Omental fat pad (tissue), 4 donors: Measurements from ENCODE around the gene IGF2R. TPM values are rescaled to one million over a fixed set of nuclear protein-coding genes. Genes with fewer than 3 reads are reported as not detected.

Experiments used
- ATAC-seq: fragments of 150-250 bp; one replicate; pipeline ENCODE4 v1.9.1; 2016; ENCODE audit warnings: mild to moderate bottlenecking, moderate library complexity; ENCODE audit not compliant: low FRiP score
- DNase-seq: peaks from one replicate; pipeline ENCODE4 v3.0.0-alpha.2; 2019; ENCODE audit warnings: low spot score
- CTCF ChIP-seq, 3 donors: fragments of 450-650 bp; IDR thresholded peaks; one replicate each; pipeline ENCODE4 v1.5.1; 2016 to 2017; ENCODE audit warnings: antibody characterized with exemption in 3 of 3, mild to moderate bottlenecking in 3 of 3, moderate library complexity in 2 of 3
- total RNA-seq, 4 donors: library from RNA; depleted of rRNA; stranded (reverse); fragments of >200 nt; gene quantifications; one replicate each; pipeline ENCODE4 v1.1.0, GENCODE V29; 2016

IGF2R gene
- total RNA-seq, 4 donors from 2014 or later: 69.9 to 131 (median 110) TPM

GRCh38 chr6:160002882-160003281 is 34.0 kb downstream of the IGF2R start:
- no peak for ATAC-seq
- TF ChIP-seq CTCF (IDR thresholded peaks at IDR 0.05): no peak
- no peak for DNase-seq

- no peak for DNase-seq
- no peak for ATAC-seq
- no peak for TF ChIP-seq CTCF (IDR thresholded peaks at IDR 0.05)
Measured at GRCh38 chr6:160004018-160004417, 35.1 kb downstream of the IGF2R start.

- ATAC-seq (no peak), DNase-seq (no peak)
- no peak for TF ChIP-seq CTCF (IDR thresholded peaks at IDR 0.05)
Measured at GRCh38 chr6:160004419-160005175, 35.7 kb downstream of the IGF2R start.

- TF ChIP-seq CTCF (IDR thresholded peaks at IDR 0.05): no peak
- DNase-seq (no peak), ATAC-seq (no peak)
Measured at GRCh38 chr6:160005211-160005610, 36.3 kb downstream of the IGF2R start.

GRCh38 chr6:160005861-160006540 is 37.1 kb downstream of the IGF2R start:
- TF ChIP-seq CTCF (IDR thresholded peaks at IDR 0.05): no peak
- DNase-seq (no peak), ATAC-seq (peak; percentile 50)

- ATAC-seq (no peak), DNase-seq (no peak)
- TF ChIP-seq CTCF (IDR thresholded peaks at IDR 0.05): no peak
Measured at GRCh38 chr6:160007145-160007544, 38.3 kb downstream of the IGF2R start.

DNA sequence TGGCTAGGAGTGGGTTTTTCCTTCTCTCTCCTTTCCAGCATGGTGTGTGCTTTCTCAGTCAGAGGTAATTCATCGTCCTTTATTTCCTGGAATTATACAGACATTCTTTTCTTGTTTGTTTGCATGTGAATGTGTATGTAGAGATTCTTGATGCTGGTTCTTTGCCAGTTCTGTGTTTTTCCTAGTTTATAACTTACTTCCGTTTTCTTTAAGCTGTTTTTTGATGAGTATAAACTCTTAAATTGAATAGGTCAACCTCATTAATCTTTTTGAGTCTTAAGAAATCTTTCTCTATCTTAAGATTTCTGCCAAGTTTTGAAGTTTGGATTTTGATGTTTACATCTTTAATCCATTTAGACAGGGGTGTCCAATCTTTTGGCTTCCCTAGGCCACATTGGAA is 38.7 kb downstream of the IGF2R start:
- TF ChIP-seq CTCF (IDR thresholded peaks at IDR 0.05): no peak
- ATAC-seq: no peak
- DNase-seq: no peak
